Keratinocyte (primary cell): ENCODE measurements around the gene UNC93A. TPM values are rescaled to one million over a fixed set of nuclear protein-coding genes. Genes with fewer than 3 reads are reported as not detected.
"Not testable (repeated sequence)": the region's sequence is repeated elsewhere in the genome, so short reads cannot be mapped to it uniquely, and the experiment has no call there.

Experiments
- DNase-seq: peaks from one replicate; pipeline ENCODE4 v3.0.0-alpha.2; 2011; ENCODE audit warnings: low read depth, missing footprints, low spot score
- FAIRE-seq: peaks from 2 replicates; lab custom pipeline; 2011; peaks lifted over from hg19 to GRCh38; lab: Jason Lieb, UNC
- H2AFZ ChIP-seq: 2 replicates; pipeline ENCODE4 v1.6.0; 2012; ENCODE audit warnings: low read length, control low read depth, inconsistent platforms; ENCODE audit not compliant: control insufficient read depth
- H3K27ac ChIP-seq: 2 replicates; pipeline ENCODE4 v1.5.1; 2011; ENCODE audit warnings: low read length; ENCODE audit not compliant: control insufficient read depth, insufficient read depth
- H3K27me3 ChIP-seq: 3 replicates; pipeline ENCODE4 v1.6.0; 2011; ENCODE audit warnings: low read length; ENCODE audit not compliant: control insufficient read depth, insufficient read depth; ENCODE audit errors: extremely low read depth
- H3K36me3 ChIP-seq, 2 experiments: 2 replicates in 1 of 2; 3 replicates in 1 of 2; pipeline ENCODE4 v1.5.1; 2011; ENCODE audit warnings: low read length in 2 of 2, mild to moderate bottlenecking in 1 of 2; ENCODE audit not compliant: control insufficient read depth in 2 of 2, insufficient read depth in 2 of 2; ENCODE audit errors: extremely low read depth in 1 of 2
- H3K4me1 ChIP-seq: 3 replicates; pipeline ENCODE4 v1.5.1; 2011; ENCODE audit warnings: low read length; ENCODE audit not compliant: control insufficient read depth, insufficient read depth; ENCODE audit errors: extremely low read depth
- H3K4me2 ChIP-seq: 3 replicates; pipeline ENCODE4 v1.6.0; 2011; ENCODE audit warnings: low read depth, low read length; ENCODE audit not compliant: control insufficient read depth, insufficient read depth; ENCODE audit errors: extremely low read depth
- H3K4me3 ChIP-seq, 3 experiments: fragments of 200-600 bp in 1 of 3; sonication (generic) in 1 of 3; 2 replicates in 2 of 3; 3 replicates in 1 of 3; pipeline ENCODE4 v1.5.1; 2011 to 2016; ENCODE audit warnings: low read length in 3 of 3, mild to moderate bottlenecking in 3 of 3, control low read depth in 2 of 3, inconsistent platforms in 1 of 3, low read depth in 1 of 3, mixed read lengths in 1 of 3, mixed run types in 1 of 3, moderate library complexity in 1 of 3; ENCODE audit not compliant: control insufficient read depth in 2 of 3, insufficient read depth in 2 of 3; ENCODE audit errors: extremely low read depth in 1 of 3
- H3K79me2 ChIP-seq: 2 replicates; pipeline ENCODE4 v1.6.0; 2012; ENCODE audit warnings: low read length; ENCODE audit not compliant: control insufficient read depth, insufficient read depth
- H3K9ac ChIP-seq: 3 replicates; pipeline ENCODE4 v1.6.0; 2011; ENCODE audit warnings: low read length; ENCODE audit not compliant: control insufficient read depth, insufficient read depth; ENCODE audit errors: extremely low read depth
- H3K9me1 ChIP-seq: 3 replicates; pipeline ENCODE4 v1.6.0; 2011; ENCODE audit warnings: low read length; ENCODE audit not compliant: control insufficient read depth, insufficient read depth; ENCODE audit errors: extremely low read depth
- H3K9me3 ChIP-seq: 2 replicates; pipeline ENCODE4 v1.5.1; 2012; ENCODE audit warnings: low read depth, low read length; ENCODE audit not compliant: control insufficient read depth
- H4K20me1 ChIP-seq: 3 replicates; pipeline ENCODE4 v1.6.0; 2011; ENCODE audit warnings: low read length; ENCODE audit not compliant: control insufficient read depth, insufficient read depth; ENCODE audit errors: extremely low read depth
- EZH2 ChIP-seq: IDR thresholded peaks from one replicate; pipeline ENCODE4 v1.6.1; 2012; ENCODE audit warnings: inconsistent platforms, mild to moderate bottlenecking, low read length, moderate library complexity
- dilution Hi-C: fragments of 300-500 bp; cut with MboI; formaldehyde crosslinking; loops from one replicate; pipeline ENCODE4 v1.7.0; 2020; ENCODE audit warnings: low sequenced_read_pairs; ENCODE audit not compliant: extremely low pct_ligation_motif_present
- polyA plus RNA-seq, 5 experiments: library from polyadenylated mRNA; depleted of rRNA in 3 of 5; stranded (reverse) in 3 of 5; stranded (forward) in 1 of 5; unstranded in 1 of 5; fragments of >200 nt; gene quantifications; 1 replicate in 1 of 5; 2 replicates in 3 of 5; 3 replicates in 1 of 5; pipeline versions ENCODE4 v1.2.1 to v1.2.3, GENCODE V29; 2011 to 2012; ENCODE audit warnings: missing spikeins in 2 of 5, low read depth in 1 of 5, low replicate concordance in 1 of 5
- TF ChIP-seq, protein P1 (sequence below), 3 experiments: IDR thresholded peaks in 1 of 3; conservative IDR thresholded peaks in 1 of 3; optimal IDR thresholded peaks in 1 of 3; 2 replicates in 2 of 3; 3 replicates in 1 of 3; pipeline versions ENCODE3 to v1.5.1; 2011; ENCODE audit warnings: low read length in 3 of 3, mild to moderate bottlenecking in 3 of 3, moderate library complexity in 2 of 3, control low read depth in 1 of 3, inconsistent platforms in 1 of 3; ENCODE audit not compliant: insufficient read depth in 2 of 3; ENCODE audit errors: extremely low read depth in 1 of 3

The UNC93A gene
- polyA plus RNA-seq, 1 donor (not counting 4 experiments of a cell fraction or from before 2014, with no cell fraction given), result not detected

DNA sequence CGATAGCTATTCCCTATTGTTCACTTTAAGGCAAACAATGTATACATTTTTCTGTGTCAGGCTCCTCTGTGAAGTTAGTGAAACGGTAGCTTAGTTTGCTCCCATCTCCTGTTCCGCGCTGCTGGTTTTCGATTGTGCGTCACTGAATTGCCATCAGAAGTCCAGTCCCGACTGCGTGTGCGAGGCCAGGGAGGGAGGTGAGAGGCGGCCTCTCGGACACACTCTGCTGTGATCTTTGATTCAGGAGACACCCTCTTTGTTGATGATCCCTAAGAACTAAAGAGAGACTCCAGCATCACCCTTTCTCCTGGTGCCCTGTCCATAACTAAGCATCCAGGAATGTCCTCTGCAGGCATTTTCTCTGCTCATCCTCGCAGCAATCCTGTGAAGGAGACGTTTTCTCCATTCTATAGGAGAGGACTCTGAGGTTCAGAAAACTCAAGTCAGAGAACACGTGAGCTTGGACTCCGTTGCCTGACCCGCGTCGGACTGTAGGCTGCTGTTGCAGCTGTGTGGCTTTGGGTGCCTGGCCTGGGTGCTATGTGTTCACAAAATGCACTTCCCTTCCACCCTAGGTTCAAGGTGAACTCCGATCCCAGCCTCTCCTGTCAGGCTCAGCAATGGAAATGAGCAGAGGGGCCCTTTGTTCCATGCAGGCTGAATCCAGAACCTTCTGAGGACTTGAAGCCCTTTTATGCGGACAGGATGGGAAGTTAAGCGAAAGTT is 24.1 kb upstream of the UNC93A start:
- no peak for FAIRE-seq
- Histone ChIP-seq H3K9me3 (no peaks in the 10 kb centered on the region), H3K36me3 (no peaks in the 10 kb centered on the region), H3K9me1 (no peaks in the 10 kb centered on the region), H2AFZ (no peak overlapping the region), H3K9ac (no peak overlapping the region), H4K20me1 (no peaks in the 10 kb centered on the region), H3K27ac (no peak overlapping the region), H3K4me3 (no peak overlapping the region), H3K27me3 (no peaks in the 10 kb centered on the region), H3K4me1 (no peaks in the 10 kb centered on the region), H3K4me2 (no peak overlapping the region), H3K79me2 (no peaks in the 10 kb centered on the region)
- dilution Hi-C loops, result no loop called here
- TF ChIP-seq EZH2, result no peak
- TF ChIP-seq, protein P1, sequence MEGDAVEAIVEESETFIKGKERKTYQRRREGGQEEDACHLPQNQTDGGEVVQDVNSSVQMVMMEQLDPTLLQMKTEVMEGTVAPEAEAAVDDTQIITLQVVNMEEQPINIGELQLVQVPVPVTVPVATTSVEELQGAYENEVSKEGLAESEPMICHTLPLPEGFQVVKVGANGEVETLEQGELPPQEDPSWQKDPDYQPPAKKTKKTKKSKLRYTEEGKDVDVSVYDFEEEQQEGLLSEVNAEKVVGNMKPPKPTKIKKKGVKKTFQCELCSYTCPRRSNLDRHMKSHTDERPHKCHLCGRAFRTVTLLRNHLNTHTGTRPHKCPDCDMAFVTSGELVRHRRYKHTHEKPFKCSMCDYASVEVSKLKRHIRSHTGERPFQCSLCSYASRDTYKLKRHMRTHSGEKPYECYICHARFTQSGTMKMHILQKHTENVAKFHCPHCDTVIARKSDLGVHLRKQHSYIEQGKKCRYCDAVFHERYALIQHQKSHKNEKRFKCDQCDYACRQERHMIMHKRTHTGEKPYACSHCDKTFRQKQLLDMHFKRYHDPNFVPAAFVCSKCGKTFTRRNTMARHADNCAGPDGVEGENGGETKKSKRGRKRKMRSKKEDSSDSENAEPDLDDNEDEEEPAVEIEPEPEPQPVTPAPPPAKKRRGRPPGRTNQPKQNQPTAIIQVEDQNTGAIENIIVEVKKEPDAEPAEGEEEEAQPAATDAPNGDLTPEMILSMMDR (optimal IDR thresholded peaks at IDR 0.05 in 1 of 3, IDR thresholded peaks at IDR 0.05 in 1 of 3, conservative IDR thresholded peaks at IDR 0.05 in 1 of 3; ENCODE audit: extremely low read depth in 1 of 3, insufficient read depth in 2 of 3, low read length in 3 of 3), result no peak
- no peak for DNase-seq

DNA sequence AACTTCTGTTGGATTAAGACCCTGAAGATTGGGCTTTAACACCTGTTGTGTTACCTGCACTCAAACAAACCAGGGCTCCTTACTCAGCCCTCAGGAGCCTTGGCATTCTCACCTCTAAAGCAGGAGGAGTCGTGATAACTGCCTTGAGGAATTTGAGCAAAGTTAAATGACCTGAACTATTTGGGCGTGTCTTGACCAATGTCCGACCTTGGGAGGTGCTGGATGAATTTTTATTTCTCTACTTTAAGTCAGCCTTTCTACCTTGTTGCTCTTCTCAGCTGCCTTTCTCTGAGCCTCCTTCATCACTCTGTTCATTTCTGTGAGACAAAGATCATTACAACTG is 23.6 kb upstream of the UNC93A start:
- H4K20me1 ChIP-seq, H3K79me2 ChIP-seq, H3K4me3 ChIP-seq, H3K4me1 ChIP-seq, H3K4me2 ChIP-seq, H3K27me3 ChIP-seq, dilution Hi-C loops, H3K9ac ChIP-seq, DNase-seq, H3K9me3 ChIP-seq, H3K27ac ChIP-seq, H3K9me1 ChIP-seq, H2AFZ ChIP-seq, FAIRE-seq, H3K36me3 ChIP-seq: not testable (repeated sequence)

DNA sequence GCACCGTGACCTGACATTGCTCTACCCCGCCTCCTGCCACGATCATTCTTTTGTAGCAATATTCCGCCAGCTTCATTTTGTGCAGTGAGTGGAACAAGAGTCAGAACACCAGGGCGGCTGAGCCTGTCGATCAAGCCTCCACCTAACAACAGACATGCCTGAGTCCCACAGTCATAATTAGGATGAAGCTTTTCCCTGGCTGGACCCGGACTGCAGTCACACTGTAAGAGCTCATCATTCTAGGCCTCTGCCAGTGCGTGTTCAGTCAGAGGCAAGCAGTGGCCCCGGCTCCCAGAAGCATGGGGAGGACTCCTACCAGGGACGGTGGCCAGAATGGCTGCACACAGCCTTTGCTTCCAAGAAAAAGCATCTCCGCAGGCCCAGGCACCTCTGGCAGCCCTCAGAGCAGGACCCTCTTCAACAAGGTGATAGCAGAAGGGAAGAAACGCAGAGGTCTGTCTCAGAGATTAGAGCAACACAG is 23.2 kb upstream of the UNC93A start:
- Histone ChIP-seq H3K27me3 (no peaks in the 10 kb centered on the region), H3K9ac (no peak overlapping the region), H3K4me2 (no peak overlapping the region), H3K79me2 (no peaks in the 10 kb centered on the region), H3K36me3 (no peaks in the 10 kb centered on the region), H3K4me3 (no peak overlapping the region), H3K9me1 (no peaks in the 10 kb centered on the region), H3K9me3 (no peaks in the 10 kb centered on the region), H3K4me1 (no peaks in the 10 kb centered on the region), H3K27ac (no peak overlapping the region), H2AFZ (no peak overlapping the region), H4K20me1 (no peaks in the 10 kb centered on the region)
- TF ChIP-seq, protein P1 (optimal IDR thresholded peaks at IDR 0.05 in 1 of 3, IDR thresholded peaks at IDR 0.05 in 1 of 3, conservative IDR thresholded peaks at IDR 0.05 in 1 of 3; ENCODE audit: extremely low read depth in 1 of 3, insufficient read depth in 2 of 3, low read length in 3 of 3), result no peak
- no peak for TF ChIP-seq EZH2
- dilution Hi-C loops, result no loop called here
- FAIRE-seq (no peak), DNase-seq (no peak)
